ENCODE results near the gene TMEM229B.

The TMEM229B gene

GRCh38 chr14:67529947-67530935 lies 41.7 kb upstream of the TMEM229B start:
- H3K4me3 ChIP-seq (ENCODE audit: low read depth, low read length): no peak overlapping the region
- TF ChIP-seq CTCF (IDR thresholded peaks at IDR 0.05; ENCODE audit: borderline replicate concordance, insufficient read depth, low read depth, low read length): no peak

GRCh38 chr14:67528276-67528675 lies 39.8 kb upstream of the TMEM229B start:
- TF ChIP-seq CTCF (IDR thresholded peaks at IDR 0.05; ENCODE audit: borderline replicate concordance, insufficient read depth, low read depth, low read length): no peak
- H3K4me3 ChIP-seq (ENCODE audit: low read depth, low read length): no peak overlapping the region

GRCh38 chr14:67527756-67528155 lies 39.2 kb upstream of the TMEM229B start:
- TF ChIP-seq CTCF (IDR thresholded peaks at IDR 0.05; ENCODE audit: borderline replicate concordance, insufficient read depth, low read depth, low read length): no peak
- H3K4me3 ChIP-seq (ENCODE audit: low read depth, low read length): no peak overlapping the region

GRCh38 chr14:67526676-67527459 lies 38.3 kb upstream of the TMEM229B start:
- H3K4me3 ChIP-seq (ENCODE audit: low read depth, low read length): no peak overlapping the region
- TF ChIP-seq CTCF (IDR thresholded peaks at IDR 0.05; ENCODE audit: borderline replicate concordance, insufficient read depth, low read depth, low read length): peak; percentile 73

GRCh38 chr14:67526181-67526580 lies 37.7 kb upstream of the TMEM229B start:
- no peak for TF ChIP-seq CTCF (IDR thresholded peaks at IDR 0.05; ENCODE audit: borderline replicate concordance, insufficient read depth, low read depth, low read length)
- H3K4me3 ChIP-seq (ENCODE audit: low read depth, low read length): no peak overlapping the region

- no peak for TF ChIP-seq CTCF (IDR thresholded peaks at IDR 0.05; ENCODE audit: borderline replicate concordance, insufficient read depth, low read depth, low read length)
- no peak overlapping the region for H3K4me3 ChIP-seq (ENCODE audit: low read depth, low read length)
These were observed 36.9 kb upstream of the TMEM229B start for GRCh38 chr14:67525389-67525788.
